PC-9 (cell line): ENCODE measurements around the gene STX17.

Experiments used
- CTCF ChIP-seq: fragments of 200-600 bp; sonication (generic); conservative IDR thresholded peaks from 2 replicates; pipeline ENCODE4 v1.6.1; 2017; ENCODE audit warnings: mixed run types, antibody characterized with exemption, mild to moderate bottlenecking, moderate library complexity
- EZH2 ChIP-seq: fragments of 200-600 bp; sonication (generic); IDR thresholded peaks from 2 replicates; pipeline ENCODE4 v1.8.0; 2017; ENCODE audit warnings: antibody characterized with exemption, low read depth

- TF ChIP-seq EZH2 (no peak), CTCF (no peak)
Measured at GRCh38 chr9:99863955-99864354, 42.5 kb upstream of the STX17 start.
